ENCODE data around the gene CLDN3.
"Not testable (repeated sequence)": the region's sequence is repeated elsewhere in the genome, so short reads cannot be mapped to it uniquely, and the experiment has no call there.

Gene CLDN3

GRCh38 chr7:73721377-73721817 lies 48.7 kb downstream of the CLDN3 start:
- H3K4me3 ChIP-seq = no peak overlapping the region
- H3K9me3 ChIP-seq = no peaks in the 10 kb centered on the region
- no peak for TF ChIP-seq CTCF (IDR thresholded peaks at IDR 0.05)
- H3K27me3 ChIP-seq = peaks cover 0 to 5% of the 10 kb centered on the region in 2 donors
- no peaks in the 10 kb centered on the region for H3K36me3 ChIP-seq
- intact Hi-C loops (cut with DNase I; ENCODE audit: low total_unique reads) = loop anchor here (5.0 kb wide), 2 partner anchors 39 to 99 kb away; partner anchors contain the start of genes BUD23, DNAJC30 and MLXIPL
- peak; percentile 77 to 92 for DNase-seq
- H3K4me1 ChIP-seq = peaks cover 0 to 54% (median 50%) of the 10 kb centered on the region in 4 donors
- peak overlapping the region; percentile 72 to 81 for H3K27ac ChIP-seq

GRCh38 chr7:73720443-73720842 lies 49.6 kb downstream of the CLDN3 start:
- intact Hi-C loops (cut with DNase I; ENCODE audit: low total_unique reads) = loop anchor here (5.0 kb wide), 2 partner anchors 38 to 98 kb away; partner anchors contain the start of genes BUD23, DNAJC30 and MLXIPL
- not testable (repeated sequence) for H3K27me3 ChIP-seq, DNase-seq, H3K36me3 ChIP-seq, H3K9me3 ChIP-seq, H3K4me3 ChIP-seq
- Histone ChIP-seq H3K4me1 (peaks cover 0 to 60% (median 53%) of the 10 kb centered on the region in 4 donors), H3K27ac (peak overlapping the region; percentile 72 to 81)

- peak overlapping the region; percentile 72 to 81 for H3K27ac ChIP-seq
- H3K36me3 ChIP-seq = no peaks in the 10 kb centered on the region
- peaks cover 0 to 60% (median 55%) of the 10 kb centered on the region in 4 donors for H3K4me1 ChIP-seq
- H3K9me3 ChIP-seq = no peaks in the 10 kb centered on the region
- no peak for DNase-seq
- no peaks in the 10 kb centered on the region for H3K27me3 ChIP-seq
- no peak for TF ChIP-seq CTCF (IDR thresholded peaks at IDR 0.05)
- H3K4me3 ChIP-seq = peak overlapping the region; percentile 63 to 82
- intact Hi-C loops (cut with DNase I; ENCODE audit: low total_unique reads) = loop anchor here (5.0 kb wide), 2 partner anchors 37 to 97 kb away; partner anchors contain the start of genes BUD23, DNAJC30 and MLXIPL
Measured at GRCh38 chr7:73719806-73720169, 50.3 kb downstream of the CLDN3 start.

All from tibial artery (tissue), 4 donors.